NT2/D1 (cell line): ENCODE measurements around the gene TMEM244.
"Not testable (repeated sequence)": the region's sequence is repeated elsewhere in the genome, so short reads cannot be mapped to it uniquely, and the experiment has no call there.

Experiments used
- DNase-seq: peaks from one replicate; pipeline ENCODE4 v3.0.0-alpha.2; 2011; ENCODE audit warnings: low read depth, low spot score
- H3K27me3 ChIP-seq: 2 replicates; pipeline ENCODE4 v1.6.0; 2011; ENCODE audit warnings: mild to moderate bottlenecking; ENCODE audit not compliant: insufficient read length, insufficient read depth
- H3K36me3 ChIP-seq: 2 replicates; pipeline ENCODE4 v1.6.1; 2011; ENCODE audit warnings: mild to moderate bottlenecking, low read length, mixed read lengths; ENCODE audit not compliant: insufficient read depth, insufficient read length
- H3K4me1 ChIP-seq: 2 replicates; pipeline ENCODE4 v1.5.1; 2011; ENCODE audit not compliant: insufficient read depth, insufficient read length
- H3K4me3 ChIP-seq: 2 replicates; pipeline ENCODE4 v1.5.1; 2011; ENCODE audit warnings: low read depth; ENCODE audit not compliant: insufficient read length
- H3K9ac ChIP-seq: 2 replicates; pipeline ENCODE4 v1.6.0; 2011; ENCODE audit warnings: low read depth; ENCODE audit not compliant: insufficient read length
- H3K9me3 ChIP-seq: 2 replicates; pipeline ENCODE4 v1.5.1; 2011; ENCODE audit warnings: mild to moderate bottlenecking, low read length; ENCODE audit not compliant: insufficient read depth
- SUZ12 ChIP-seq: IDR thresholded peaks from 2 replicates; pipeline ENCODE4 v1.6.1; 2011; ENCODE audit not compliant: insufficient read length, insufficient read depth; ENCODE audit errors: extremely low read depth
- YY1 ChIP-seq: IDR thresholded peaks from 2 replicates; pipeline ENCODE4 v1.6.1; 2011; ENCODE audit not compliant: insufficient read length, insufficient read depth
- ZNF274 ChIP-seq: IDR thresholded peaks from 2 replicates; pipeline ENCODE4 v1.6.1; 2011; ENCODE audit warnings: mild to moderate bottlenecking, low read depth, low read length

Gene TMEM244

DNA sequence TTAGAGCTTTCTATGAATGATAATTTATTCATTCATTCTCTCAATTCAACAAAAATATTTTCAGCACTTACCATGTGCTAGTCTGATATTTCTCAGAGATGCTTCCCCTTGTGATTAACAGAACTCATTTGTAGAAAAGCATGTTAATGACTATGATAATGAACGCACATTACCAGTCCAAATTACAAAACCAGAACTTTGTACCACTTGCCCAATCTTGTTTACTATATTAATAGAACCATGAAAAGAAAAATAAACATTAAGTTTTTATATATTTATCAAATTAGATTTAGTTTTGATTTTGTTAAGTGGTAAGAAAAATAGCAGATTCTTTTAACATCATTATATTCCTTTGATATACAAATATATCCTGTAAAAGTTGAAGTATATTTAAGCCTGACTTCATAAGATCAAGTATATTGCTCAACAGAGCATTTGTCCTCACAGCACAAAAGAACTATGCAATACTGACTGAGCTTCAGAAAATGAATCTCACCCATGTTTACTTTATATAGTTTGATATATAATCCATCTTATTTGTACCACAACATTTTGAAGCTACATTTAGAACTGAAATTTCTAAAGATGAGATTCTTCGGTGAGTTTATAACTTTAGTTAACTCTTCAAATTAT, 48.9 kb downstream of the TMEM244 start:
- DNase-seq = no peak
- TF ChIP-seq ZNF274 (no peak), YY1 (no peak), SUZ12 (no peak)
- H3K9ac ChIP-seq = no peak overlapping the region
- no peaks in the 10 kb centered on the region for H3K36me3 ChIP-seq
- H3K4me3 ChIP-seq = no peak overlapping the region
- H3K27me3 ChIP-seq = no peaks in the 10 kb centered on the region
- H3K4me1 ChIP-seq = no peaks in the 10 kb centered on the region
- no peaks in the 10 kb centered on the region for H3K9me3 ChIP-seq

DNA sequence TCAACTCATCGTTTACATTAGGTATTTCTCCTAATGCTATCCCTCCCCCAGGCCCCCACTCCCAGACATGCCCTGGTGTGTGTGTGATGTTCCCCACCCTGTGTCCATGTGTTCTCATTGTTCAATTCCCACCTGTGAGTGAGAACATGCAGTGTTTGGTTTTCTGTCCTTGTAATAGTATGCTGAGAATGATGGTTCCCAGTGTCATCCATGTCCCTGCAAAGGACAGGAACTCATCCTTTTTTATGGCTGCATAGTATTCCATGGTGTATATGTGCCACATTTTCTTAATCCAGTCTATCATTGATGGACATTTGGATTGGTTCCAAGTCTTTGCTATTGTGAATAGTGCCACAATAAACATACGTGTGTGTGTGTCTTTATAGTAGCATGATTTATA, 54.0 kb downstream of the TMEM244 start:
- DNase-seq, H3K9ac ChIP-seq, H3K9me3 ChIP-seq, H3K27me3 ChIP-seq, H3K4me1 ChIP-seq, H3K36me3 ChIP-seq, H3K4me3 ChIP-seq: not testable (repeated sequence)

DNA sequence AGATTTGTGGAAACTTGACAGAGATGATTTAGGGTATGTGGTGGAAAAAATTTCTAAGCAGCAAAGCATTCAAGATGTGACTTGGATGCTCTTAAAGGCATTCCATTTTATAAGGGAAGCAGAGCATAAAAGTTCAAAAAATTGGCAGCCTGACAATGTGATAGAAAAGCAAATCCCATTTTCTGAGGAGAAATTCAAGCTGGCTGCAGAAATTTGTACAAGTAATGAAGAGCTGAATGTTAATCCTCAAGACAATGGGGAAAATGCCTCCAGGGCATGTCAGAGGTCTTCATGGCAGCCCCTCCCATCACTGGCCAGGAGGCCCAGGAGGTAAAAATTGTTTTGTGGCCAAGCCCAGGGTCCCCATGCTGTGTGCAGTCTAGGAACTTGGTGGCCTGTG, 58.2 kb downstream of the TMEM244 start:
- H3K36me3 ChIP-seq, H3K4me3 ChIP-seq, H3K27me3 ChIP-seq, H3K9me3 ChIP-seq, H3K4me1 ChIP-seq, H3K9ac ChIP-seq, DNase-seq: not testable (repeated sequence)

DNA sequence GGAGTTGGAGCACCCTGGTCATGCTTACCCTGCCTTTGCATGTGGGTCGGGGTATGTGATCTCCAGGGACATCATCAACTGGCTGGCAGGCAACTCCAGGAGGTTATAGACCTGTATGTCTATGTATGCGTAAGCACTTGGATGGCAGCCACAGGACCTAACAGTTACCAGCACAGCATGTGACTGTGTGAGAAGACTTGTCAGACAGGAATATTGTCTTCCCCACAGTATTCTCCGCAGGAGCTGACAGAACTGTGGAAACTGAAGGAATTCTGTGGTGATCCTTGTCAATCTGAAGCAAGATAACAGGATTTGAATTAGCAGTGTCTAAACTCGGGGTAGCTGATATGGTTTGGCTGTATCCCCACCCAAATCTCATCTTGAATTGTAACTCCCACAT, 59.2 kb downstream of the TMEM244 start:
- TF ChIP-seq ZNF274 = no peak
- no peak for TF ChIP-seq SUZ12
- TF ChIP-seq YY1 = no peak
- DNase-seq = no peak

DNA sequence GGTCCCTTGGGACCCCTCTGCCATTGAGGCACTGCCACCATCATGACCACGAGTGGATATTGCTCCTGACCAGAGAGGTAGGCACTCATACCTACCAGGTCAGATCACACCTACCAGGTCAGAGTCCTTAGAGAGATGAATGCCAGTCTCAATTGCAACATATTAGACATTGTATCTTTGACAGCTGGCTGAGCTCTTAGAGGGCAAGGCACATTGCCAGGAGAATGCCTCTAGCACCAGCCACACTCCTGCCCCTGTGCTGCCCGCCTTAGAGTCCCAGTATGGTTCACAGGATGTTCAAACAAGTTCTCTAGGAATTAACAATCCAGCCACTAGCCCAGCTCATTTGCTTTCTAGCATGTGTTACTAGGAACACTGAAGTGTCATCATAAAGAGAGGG, 65.9 kb downstream of the TMEM244 start:
- TF ChIP-seq YY1 (no peak), SUZ12 (no peak), ZNF274 (no peak)
- H3K9me3 ChIP-seq = no peaks in the 10 kb centered on the region
- H3K36me3 ChIP-seq = no peaks in the 10 kb centered on the region
- no peaks in the 10 kb centered on the region for H3K27me3 ChIP-seq
- H3K4me1 ChIP-seq = no peaks in the 10 kb centered on the region
- no peak overlapping the region for H3K9ac ChIP-seq
- no peak for DNase-seq
- no peak overlapping the region for H3K4me3 ChIP-seq

More for the DNA sequence above, 59.2 kb downstream of the TMEM244 start:
- Histone ChIP-seq H3K36me3 (no peaks in the 10 kb centered on the region), H3K4me3 (no peak overlapping the region), H3K4me1 (no peaks in the 10 kb centered on the region), H3K9ac (no peak overlapping the region), H3K9me3 (peaks cover 7% of the 10 kb centered on the region; the same call in 1 of the 2 replicates), H3K27me3 (no peaks in the 10 kb centered on the region)

DNA sequence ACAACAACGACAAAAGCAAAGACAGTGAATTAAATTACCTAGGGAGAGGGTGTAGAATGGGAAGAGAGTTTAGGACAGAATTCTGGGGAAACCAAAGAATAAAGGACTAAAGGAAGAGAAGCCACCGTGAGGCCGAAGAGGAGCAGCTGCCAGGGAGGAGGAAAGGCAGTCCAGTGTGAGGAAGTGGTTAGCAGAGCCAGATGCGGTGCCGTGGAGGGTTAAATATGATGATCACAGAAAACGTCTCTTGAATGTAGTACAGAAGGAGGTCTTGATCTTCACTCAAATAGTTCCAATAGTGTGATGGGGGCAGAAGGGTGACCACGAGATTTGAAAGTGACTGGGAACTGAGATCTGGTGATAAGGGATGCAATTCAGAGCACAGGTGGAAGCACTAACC, 67.7 kb downstream of the TMEM244 start:
- Histone ChIP-seq H3K4me3 (no peak overlapping the region), H3K9ac (no peak overlapping the region), H3K36me3 (no peaks in the 10 kb centered on the region), H3K27me3 (no peaks in the 10 kb centered on the region), H3K9me3 (no peaks in the 10 kb centered on the region), H3K4me1 (no peaks in the 10 kb centered on the region)
- TF ChIP-seq ZNF274 (no peak), SUZ12 (no peak), YY1 (no peak)
- DNase-seq = no peak

DNA sequence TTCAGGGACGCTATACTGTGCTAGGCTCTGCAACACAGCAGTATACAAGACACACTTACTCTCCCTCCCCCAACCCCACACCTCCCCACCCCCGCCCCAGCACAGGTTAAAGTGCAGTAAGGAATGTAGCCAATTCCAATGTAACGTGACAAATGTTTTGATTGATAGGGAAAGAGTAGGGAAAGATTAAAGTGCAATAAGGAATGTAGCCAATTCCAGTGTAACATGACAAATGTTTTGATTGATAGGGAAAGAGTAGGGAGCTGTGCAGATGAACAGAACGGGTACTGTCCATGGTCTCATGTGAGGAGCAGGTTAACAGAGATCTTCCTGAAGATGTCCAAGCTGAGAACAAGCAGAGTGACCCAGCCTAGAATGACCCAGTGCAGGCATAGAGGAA, 69.1 kb downstream of the TMEM244 start:
- H3K4me3 ChIP-seq = no peak overlapping the region
- TF ChIP-seq ZNF274 (no peak), YY1 (no peak), SUZ12 (no peak)
- H3K9ac ChIP-seq = no peak overlapping the region
- no peaks in the 10 kb centered on the region for H3K27me3 ChIP-seq
- no peak for DNase-seq
- no peaks in the 10 kb centered on the region for H3K36me3 ChIP-seq
- H3K4me1 ChIP-seq = no peaks in the 10 kb centered on the region
- H3K9me3 ChIP-seq = no peaks in the 10 kb centered on the region

DNA sequence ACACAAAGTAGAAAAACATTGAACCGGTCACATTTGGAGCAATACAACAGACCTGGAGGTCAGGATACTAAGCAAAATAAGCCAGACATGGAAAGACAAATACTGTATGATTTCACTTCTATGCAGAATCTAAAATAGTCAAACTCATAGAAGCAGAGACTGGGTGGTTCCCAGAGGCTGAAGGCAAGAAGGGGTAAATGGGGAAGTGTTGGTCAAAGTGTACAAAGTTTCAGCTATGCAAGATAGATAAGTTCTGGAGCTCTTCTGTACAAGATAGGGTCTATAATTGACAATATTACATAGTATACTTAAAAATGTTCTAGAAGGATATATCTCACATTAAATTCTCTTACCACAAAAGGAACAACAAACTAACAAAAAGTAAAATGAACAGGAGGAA, 70.3 kb downstream of the TMEM244 start:
- no peaks in the 10 kb centered on the region for H3K9me3 ChIP-seq
- DNase-seq = no peak
- no peak overlapping the region for H3K9ac ChIP-seq
- no peaks in the 10 kb centered on the region for H3K4me1 ChIP-seq
- no peak overlapping the region for H3K4me3 ChIP-seq
- no peaks in the 10 kb centered on the region for H3K27me3 ChIP-seq
- H3K36me3 ChIP-seq = no peaks in the 10 kb centered on the region
- no peak for TF ChIP-seq SUZ12
- TF ChIP-seq YY1 = no peak
- TF ChIP-seq ZNF274 = no peak
